Stimulated activated naive CD8-positive, alpha-beta T cell treated with anti-CD3 and anti-CD28 coated beads, Interleukin-15, Interleukin-2, amounts not matched to agents 100 U/mL and 50 U/mL, for 24 hours (primary cell): Measurements from ENCODE around the gene DOCK8.

ENCODE experiments used
- ATAC-seq: fragments of 150-1000 bp; cut with Tn5 transposase; one replicate; pipeline ENCODE4 v1.10.0; 2021
- DNase-seq: peaks from one replicate; pipeline ENCODE4 v3.0.0; 2021

DOCK8 gene

GRCh38 chr9:462606-463005 is 247.9 kb downstream of the DOCK8 start:
- DNase-seq (no peak), ATAC-seq (no peak)

- DNase-seq (no peak), ATAC-seq (no peak)
These were observed 248.9 kb downstream of the DOCK8 start for GRCh38 chr9:463455-464171.

GRCh38 chr9:466747-467146 is 252.1 kb downstream of the DOCK8 start:
- no peak for ATAC-seq
- no peak for DNase-seq

- DNase-seq: no peak
These were observed 254.2 kb downstream of the DOCK8 start for GRCh38 chr9:468766-469426.

GRCh38 chr9:469672-470551 is 255.2 kb downstream of the DOCK8 start:
- DNase-seq (peak; percentile 91), ATAC-seq (peak; percentile 93)

More at GRCh38 chr9:468766-469426, 254.2 kb downstream of the DOCK8 start:
- ATAC-seq: no peak

GRCh38 chr9:470552-471194 is 256.0 kb downstream of the DOCK8 start:
- no peak for ATAC-seq
- no peak for DNase-seq

GRCh38 chr9:471320-471719 is 256.7 kb downstream of the DOCK8 start:
- ATAC-seq: no peak
- no peak for DNase-seq

GRCh38 chr9:472479-473075 is 257.9 kb downstream of the DOCK8 start:
- no peak for ATAC-seq

GRCh38 chr9:477193-477592 is 262.5 kb downstream of the DOCK8 start:
- no peak for ATAC-seq
- no peak for DNase-seq

More at GRCh38 chr9:472479-473075, 257.9 kb downstream of the DOCK8 start:
- no peak for DNase-seq

- no peak for ATAC-seq
- DNase-seq: no peak
These were observed 264.8 kb downstream of the DOCK8 start for GRCh38 chr9:479304-479970.

GRCh38 chr9:479971-480350 is 265.3 kb downstream of the DOCK8 start:
- ATAC-seq (no peak), DNase-seq (no peak)

GRCh38 chr9:482739-483138 is 268.1 kb downstream of the DOCK8 start:
- ATAC-seq (no peak), DNase-seq (no peak)

- DNase-seq (no peak), ATAC-seq (no peak)
These were observed 271.5 kb downstream of the DOCK8 start for GRCh38 chr9:486156-486555.

GRCh38 chr9:487429-487828 is 272.8 kb downstream of the DOCK8 start:
- ATAC-seq: no peak
- DNase-seq: no peak

- DNase-seq: no peak
- no peak for ATAC-seq
These were observed 273.8 kb downstream of the DOCK8 start for GRCh38 chr9:488448-488847.

GRCh38 chr9:489198-490197 is 274.8 kb downstream of the DOCK8 start:
- DNase-seq (no peak), ATAC-seq (no peak)

GRCh38 chr9:494764-495163 is 280.1 kb downstream of the DOCK8 start:
- no peak for DNase-seq
- ATAC-seq: no peak

- ATAC-seq (peak; percentile 68), DNase-seq (no peak)
These were observed 281.1 kb downstream of the DOCK8 start for GRCh38 chr9:495739-496138.

GRCh38 chr9:503326-503725 is 288.7 kb downstream of the DOCK8 start:
- DNase-seq (no peak), ATAC-seq (no peak)
